ENCODE results near the gene GINS1.
"Not testable (repeated sequence)": the region's sequence is repeated elsewhere in the genome, so short reads cannot be mapped to it uniquely, and the experiment has no call there.

Gene GINS1

GRCh38 chr20:25454153-25454900, 46.9 kb downstream of the GINS1 start:
- DNase-seq = no peak

- DNase-seq = no peak
Observed at GRCh38 chr20:25457886-25458680, 50.6 kb downstream of the GINS1 start.

GRCh38 chr20:25459111-25459830, 51.8 kb downstream of the GINS1 start:
- DNase-seq = no peak

- no peak for DNase-seq
Observed at GRCh38 chr20:25459916-25460535, 52.6 kb downstream of the GINS1 start.

- no peak for DNase-seq
Observed at GRCh38 chr20:25460566-25461280, 53.2 kb downstream of the GINS1 start.

GRCh38 chr20:25461281-25461650, 53.8 kb downstream of the GINS1 start:
- no peak for DNase-seq

GRCh38 chr20:25461786-25462545, 54.5 kb downstream of the GINS1 start:
- no peak for DNase-seq

GRCh38 chr20:25464501-25465242, 57.2 kb downstream of the GINS1 start:
- DNase-seq = no peak

GRCh38 chr20:25465243-25466135, 58.0 kb downstream of the GINS1 start:
- DNase-seq = no peak

GRCh38 chr20:25466846-25467245, 59.4 kb downstream of the GINS1 start:
- DNase-seq = no peak

- no peak for DNase-seq
Observed at GRCh38 chr20:25467441-25467840, 60.0 kb downstream of the GINS1 start.

GRCh38 chr20:25468126-25469075, 60.9 kb downstream of the GINS1 start:
- DNase-seq = no peak

GRCh38 chr20:25469558-25469957, 62.1 kb downstream of the GINS1 start:
- DNase-seq = no peak

- peak; percentile 31 for DNase-seq
Observed at GRCh38 chr20:25470045-25470444, 62.6 kb downstream of the GINS1 start.

- no peak for DNase-seq
Observed at GRCh38 chr20:25471020-25471419, 63.5 kb downstream of the GINS1 start.

- not testable (repeated sequence) for DNase-seq
Observed at GRCh38 chr20:25473297-25473696, 65.8 kb downstream of the GINS1 start.

GRCh38 chr20:25476106-25477013, 68.9 kb downstream of the GINS1 start:
- no peak for DNase-seq

Measured in fibroblast of skin of abdomen (primary cell).